OCI-M2 (cell line): Measurements from ENCODE around the gene CHRNA5.
"Not testable (repeated sequence)": the region's sequence is repeated elsewhere in the genome, so short reads cannot be mapped to it uniquely, and the experiment has no call there.

Experiments used
- DNase-seq: peaks from one replicate; lab custom pipeline; 2025; ENCODE audit not compliant: unreplicated experiment; lab: John Stamatoyannopoulos, UW

The CHRNA5 gene

GRCh38 chr15:78565951-78566774, 843 bp downstream of the CHRNA5 start:
- no peak for DNase-seq

DNA sequence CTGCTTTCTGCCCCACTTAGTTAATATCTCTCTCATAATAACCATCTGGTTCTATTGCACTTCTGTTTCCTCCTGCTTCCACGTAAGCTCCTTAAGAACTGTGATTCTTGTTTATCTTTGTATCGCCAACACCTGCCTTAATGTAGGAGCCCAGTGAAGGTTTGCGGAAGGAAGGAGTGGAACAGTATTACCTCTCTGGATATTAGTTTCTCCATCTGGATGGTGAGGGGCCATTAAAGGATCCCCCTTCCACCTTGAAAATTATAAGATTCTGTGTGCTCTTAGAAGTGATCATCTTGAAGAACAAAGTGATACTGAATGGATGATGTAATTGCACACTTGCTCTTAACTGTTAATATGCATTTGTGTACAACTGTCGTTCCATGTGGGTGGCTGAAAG, 2.2 kb downstream of the CHRNA5 start:
- no peak for DNase-seq

DNA sequence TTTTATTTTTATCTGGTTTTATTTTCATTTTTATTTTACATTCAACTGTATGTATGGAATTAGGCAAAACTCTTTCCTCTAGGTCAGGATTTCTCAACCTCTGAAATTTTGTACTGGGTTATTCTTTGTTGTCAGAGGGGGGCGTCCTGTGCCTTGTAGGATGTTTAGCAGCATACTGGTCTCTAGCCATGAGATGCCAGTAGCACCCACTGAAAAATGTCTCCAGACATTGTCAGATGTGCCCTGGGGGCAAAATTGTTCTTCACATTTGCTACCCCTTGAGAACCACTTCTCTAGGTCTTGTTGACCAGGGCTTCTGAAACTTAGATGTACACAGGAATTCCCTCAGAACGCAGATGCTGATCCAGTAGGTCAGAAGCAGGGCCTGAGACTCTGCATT, 5.4 kb downstream of the CHRNA5 start:
- no peak for DNase-seq

GRCh38 chr15:78571382-78571781, 6.1 kb downstream of the CHRNA5 start:
- DNase-seq = no peak

DNA sequence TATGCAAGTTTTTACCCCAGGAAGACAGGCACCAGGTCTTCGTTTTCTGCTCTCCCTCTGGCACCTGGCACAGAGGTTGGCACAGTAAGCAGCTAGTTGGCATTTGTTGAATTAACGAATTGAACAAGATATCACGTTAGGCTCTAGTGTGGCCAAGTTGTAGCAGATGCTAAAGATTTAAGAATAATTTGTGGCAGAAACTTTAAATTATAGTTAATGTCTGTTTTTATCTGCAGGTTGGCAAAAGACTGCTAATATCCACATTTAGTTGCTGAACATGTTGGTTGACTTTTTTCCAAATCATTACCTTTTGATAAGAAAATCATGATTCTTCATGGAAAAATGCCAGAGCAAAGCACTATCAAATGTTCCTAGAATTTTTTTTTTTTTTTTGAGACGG, 8.1 kb downstream of the CHRNA5 start:
- DNase-seq = no peak

DNA sequence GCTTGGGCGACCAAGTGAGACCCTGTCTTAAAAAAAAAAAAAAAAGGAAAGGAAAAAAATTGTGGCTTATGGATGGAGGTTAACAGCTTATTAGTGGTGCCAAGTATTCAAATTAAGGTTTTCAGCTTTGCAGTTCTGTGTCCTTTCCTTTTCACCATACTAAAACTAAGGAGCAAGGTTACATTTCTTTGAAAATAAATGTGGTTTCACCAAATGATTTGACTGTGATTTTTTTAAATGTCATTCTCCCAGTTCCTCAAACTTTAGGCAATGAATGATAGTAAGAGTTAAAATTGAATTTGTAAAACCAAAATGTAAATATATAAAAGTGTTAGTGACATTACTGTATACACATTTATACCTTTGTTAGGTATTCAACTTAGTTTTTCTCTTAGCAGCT, 9.6 kb downstream of the CHRNA5 start:
- no peak for DNase-seq

GRCh38 chr15:78597583-78597982, 32.3 kb downstream of the CHRNA5 start:
- DNase-seq = no peak

DNA sequence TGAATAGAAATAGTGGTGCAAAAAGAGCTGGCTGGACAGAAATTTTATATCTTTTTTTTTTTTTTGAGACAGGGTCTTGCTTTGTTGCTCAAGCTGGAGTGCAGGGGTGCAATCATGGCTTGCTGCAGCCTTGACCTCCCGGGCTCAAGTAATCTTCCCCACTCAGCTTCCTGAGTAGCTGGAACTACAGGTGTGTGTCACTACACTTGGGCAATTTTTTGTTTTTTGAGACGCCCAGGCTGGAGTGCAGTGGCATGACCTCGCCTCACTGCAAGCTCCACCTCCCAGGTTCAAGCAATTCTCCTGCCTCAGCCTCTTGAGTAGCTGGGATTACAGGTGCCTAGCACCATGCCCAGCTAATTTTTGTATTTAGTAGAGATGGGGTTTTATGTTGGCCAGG, 33.0 kb downstream of the CHRNA5 start:
- DNase-seq = no peak

DNA sequence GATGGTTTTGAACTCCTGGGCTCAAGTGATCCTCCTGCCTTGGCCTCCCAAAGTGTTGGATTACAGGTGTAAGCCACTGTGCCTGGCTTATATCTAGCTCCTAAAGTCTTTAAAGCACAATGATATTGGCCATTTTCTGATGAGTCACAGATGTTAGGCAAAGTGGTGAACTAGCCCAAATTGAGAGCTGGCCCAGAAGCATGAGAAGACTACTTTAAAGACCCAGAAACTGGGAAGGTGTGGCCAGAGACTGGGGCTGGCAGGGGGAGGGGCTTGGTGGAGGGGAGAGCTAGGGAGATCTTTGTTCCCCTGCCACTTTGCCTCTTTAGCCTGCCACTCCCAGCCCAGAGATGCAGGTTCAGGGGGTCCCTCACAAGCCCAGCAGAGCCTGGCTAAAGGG, 33.9 kb downstream of the CHRNA5 start:
- DNase-seq = no peak

DNA sequence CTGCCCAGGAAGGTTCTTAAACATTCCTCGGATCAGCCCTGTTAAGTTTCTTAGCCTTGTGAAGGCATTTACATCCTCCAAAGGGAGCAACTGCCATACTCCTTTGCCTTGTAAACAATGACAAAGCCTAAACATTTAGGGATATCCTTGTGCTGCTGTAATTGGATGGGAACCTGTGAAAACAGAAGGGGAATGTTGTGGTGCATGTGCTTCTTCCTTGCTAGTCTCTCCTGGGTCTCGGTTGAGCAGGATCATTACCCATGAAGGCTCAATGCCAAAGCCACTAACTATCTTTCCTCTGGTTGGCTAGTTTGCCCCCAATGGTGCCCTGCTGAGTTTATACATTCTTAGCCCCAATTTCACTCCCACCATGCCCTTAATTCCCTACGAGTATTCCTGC, 38.1 kb downstream of the CHRNA5 start:
- no peak for DNase-seq

- no peak for DNase-seq
Measured at GRCh38 chr15:78604420-78604819, 39.1 kb downstream of the CHRNA5 start.

GRCh38 chr15:78605201-78605600, 39.9 kb downstream of the CHRNA5 start:
- no peak for DNase-seq

GRCh38 chr15:78605680-78606079, 40.4 kb downstream of the CHRNA5 start:
- no peak for DNase-seq

- not testable (repeated sequence) for DNase-seq
Measured at GRCh38 chr15:78609551-78609950, 44.2 kb downstream of the CHRNA5 start.

- DNase-seq = no peak
Measured at GRCh38 chr15:78614021-78614420, 48.7 kb downstream of the CHRNA5 start.

GRCh38 chr15:78615151-78615589, 49.9 kb downstream of the CHRNA5 start:
- DNase-seq = no peak

- no peak for DNase-seq
Measured at GRCh38 chr15:78616506-78616905, 51.2 kb downstream of the CHRNA5 start.

DNA sequence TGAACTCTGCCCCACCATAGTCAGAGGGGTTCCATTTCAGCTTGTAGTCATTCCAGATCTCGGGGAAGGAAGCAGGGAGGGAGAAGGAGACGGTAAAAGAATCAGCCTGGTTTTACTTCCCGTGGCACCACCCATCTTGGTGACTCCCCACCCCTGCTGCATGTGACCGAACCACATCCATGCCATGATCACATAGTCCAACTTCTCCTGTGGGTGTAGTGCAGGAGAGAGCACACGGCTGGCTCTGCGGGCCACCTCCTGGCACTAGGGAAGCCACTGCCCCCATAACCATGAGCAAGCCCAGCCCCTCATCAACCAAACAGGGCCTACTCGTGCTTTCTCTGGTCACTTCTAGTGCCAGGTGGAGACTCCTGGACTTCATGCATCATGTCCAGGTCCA, 51.8 kb downstream of the CHRNA5 start:
- DNase-seq = no peak

DNA sequence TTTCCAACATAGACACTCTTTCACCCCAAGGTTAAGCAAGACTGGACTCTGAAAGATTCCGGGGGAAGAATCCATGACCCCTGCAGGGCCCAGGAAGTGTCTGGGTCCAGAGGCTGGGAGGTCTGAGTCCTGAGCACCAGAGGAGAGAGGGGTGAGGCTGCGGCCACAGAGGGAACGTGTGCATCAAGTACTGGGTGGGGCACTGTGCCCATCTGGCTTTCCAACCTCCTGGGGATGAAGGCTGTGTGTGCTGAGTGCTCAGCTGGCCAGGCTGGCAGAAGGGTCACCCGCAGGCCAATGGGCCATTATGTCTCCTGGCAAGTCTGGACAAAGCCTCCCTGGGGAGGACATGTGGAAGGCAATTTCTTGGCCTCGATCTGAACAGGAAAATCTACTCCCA, 52.2 kb downstream of the CHRNA5 start:
- DNase-seq = no peak

DNA sequence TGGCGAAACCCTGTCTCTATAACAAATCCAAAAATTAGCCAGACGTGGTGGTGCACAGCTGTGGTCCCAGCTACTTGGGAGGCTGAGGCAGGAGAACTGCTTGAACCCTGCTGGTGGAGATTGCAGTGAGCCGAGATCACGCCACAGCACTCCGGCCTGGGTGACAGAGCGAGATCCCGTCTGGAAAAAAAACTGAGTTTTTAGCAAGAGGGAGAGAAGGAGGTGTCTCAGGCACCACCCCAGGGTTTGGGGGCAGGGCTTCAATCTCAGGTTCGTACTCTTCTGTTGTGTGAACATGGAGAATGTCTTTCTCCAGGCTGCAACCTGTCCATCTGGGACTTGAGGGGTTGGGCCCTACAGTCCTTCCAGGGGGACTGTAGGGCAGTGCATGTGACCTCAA, 52.7 kb downstream of the CHRNA5 start:
- DNase-seq = no peak

DNA sequence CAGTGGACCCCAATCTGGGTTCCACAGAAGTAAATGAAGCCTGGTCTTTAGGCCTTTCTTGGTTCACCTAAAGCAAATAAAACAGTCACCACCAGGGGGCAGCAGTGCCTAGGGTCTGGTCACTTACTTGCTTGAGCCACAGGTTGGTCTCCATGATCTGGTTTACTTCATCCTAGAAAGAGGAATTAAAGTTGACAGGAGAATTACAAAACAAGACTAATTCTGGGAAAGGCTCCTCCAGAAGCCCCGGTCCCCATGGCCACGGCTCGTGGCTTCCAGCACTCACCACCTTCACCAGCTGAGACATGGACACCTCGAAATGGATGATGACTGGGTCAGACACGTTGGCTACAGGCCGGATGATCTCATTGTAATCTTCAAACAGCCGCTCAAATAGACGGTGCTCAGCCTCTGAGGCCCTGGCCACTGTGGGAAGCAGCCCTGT, 53.2 kb downstream of the CHRNA5 start:
- peak; percentile 59 for DNase-seq

DNA sequence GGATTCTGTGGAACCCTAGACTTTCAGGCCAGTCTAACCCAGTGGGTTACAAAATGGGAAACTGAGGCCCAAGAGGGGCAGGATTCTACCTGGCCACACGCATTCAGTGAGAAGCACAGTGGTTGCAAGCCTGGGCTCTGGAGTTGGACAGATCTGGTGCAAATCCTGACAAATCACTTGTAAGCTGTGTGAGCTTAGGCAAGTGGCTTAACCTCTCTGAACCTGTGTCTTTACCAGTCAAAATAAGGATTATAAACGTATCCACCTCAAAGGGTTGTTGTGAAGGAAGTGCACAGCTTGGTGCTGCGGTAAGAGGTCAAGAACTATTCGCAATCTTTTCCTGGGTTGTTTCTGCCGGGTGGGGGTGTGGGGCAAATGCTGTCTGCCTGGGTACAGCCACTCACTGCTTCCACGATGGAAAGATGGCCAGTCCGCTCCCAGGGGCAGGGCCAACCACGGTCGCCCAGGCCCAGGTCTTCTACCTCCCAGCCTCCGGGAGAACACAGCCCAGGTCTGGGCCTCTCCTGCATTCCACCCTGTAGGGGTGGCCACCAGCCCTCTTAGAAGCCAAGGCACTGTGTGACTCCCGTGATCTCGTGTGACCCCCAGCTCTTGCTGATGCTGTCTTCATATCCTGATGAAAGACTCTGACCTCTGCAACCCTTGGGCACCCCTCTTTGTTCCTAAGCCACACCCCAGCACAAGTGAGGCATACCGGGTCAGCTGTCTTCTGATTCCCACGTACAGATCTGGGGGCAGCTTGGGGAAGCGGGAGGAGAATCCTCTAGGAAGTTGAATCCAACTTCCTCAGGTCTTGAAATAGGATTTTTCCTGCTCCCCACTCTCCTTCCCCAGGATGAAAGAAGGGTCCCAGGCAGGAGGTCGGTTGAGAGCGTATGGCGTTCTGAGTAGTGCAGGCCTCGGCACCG, 54.0 kb downstream of the CHRNA5 start:
- DNase-seq = no peak
